ENCODE measurements around the gene CXCL9. TPM values are rescaled to one million over a fixed set of nuclear protein-coding genes. Genes with fewer than 3 reads are reported as not detected.

Gene CXCL9
- total and polyA plus RNA-seq, 11 donors, result 0.07 to 372 (median 0.45) TPM; not detected in 1

- TF ChIP-seq POLR2A (IDR thresholded peaks at IDR 0.05), result no peak
- TF ChIP-seq, protein P1, sequence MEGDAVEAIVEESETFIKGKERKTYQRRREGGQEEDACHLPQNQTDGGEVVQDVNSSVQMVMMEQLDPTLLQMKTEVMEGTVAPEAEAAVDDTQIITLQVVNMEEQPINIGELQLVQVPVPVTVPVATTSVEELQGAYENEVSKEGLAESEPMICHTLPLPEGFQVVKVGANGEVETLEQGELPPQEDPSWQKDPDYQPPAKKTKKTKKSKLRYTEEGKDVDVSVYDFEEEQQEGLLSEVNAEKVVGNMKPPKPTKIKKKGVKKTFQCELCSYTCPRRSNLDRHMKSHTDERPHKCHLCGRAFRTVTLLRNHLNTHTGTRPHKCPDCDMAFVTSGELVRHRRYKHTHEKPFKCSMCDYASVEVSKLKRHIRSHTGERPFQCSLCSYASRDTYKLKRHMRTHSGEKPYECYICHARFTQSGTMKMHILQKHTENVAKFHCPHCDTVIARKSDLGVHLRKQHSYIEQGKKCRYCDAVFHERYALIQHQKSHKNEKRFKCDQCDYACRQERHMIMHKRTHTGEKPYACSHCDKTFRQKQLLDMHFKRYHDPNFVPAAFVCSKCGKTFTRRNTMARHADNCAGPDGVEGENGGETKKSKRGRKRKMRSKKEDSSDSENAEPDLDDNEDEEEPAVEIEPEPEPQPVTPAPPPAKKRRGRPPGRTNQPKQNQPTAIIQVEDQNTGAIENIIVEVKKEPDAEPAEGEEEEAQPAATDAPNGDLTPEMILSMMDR (IDR thresholded peaks at IDR 0.05), result no peak
- Histone ChIP-seq H3K4me3 (no peak overlapping the region), H3K27ac (no peak overlapping the region), H3K27me3 (no peaks in the 10 kb centered on the region), H3K9me3 (no peaks in the 10 kb centered on the region), H3K4me1 (peaks cover 0 to 41% (median 6%) of the 10 kb centered on the region in 12 donors), H3K36me3 (no peaks in the 10 kb centered on the region)
- 81 to 91% (median 84%) methylated on average over 2 of the region's 2 CpGs for WGBS, 4 donors
- no peak for DNase-seq
- ATAC-seq, result peak in 1 of 4 donors; percentile 51
- intact Hi-C loops (cut with DNase I), result loop anchor here in 1 of 10 donors (5.0 kb wide), 1 partner anchor 41 kb away; no protein-coding TSS in a partner anchor
Measured at GRCh38 chr4:76016393-76016792, 9.1 kb upstream of the CXCL9 start.

DNA sequence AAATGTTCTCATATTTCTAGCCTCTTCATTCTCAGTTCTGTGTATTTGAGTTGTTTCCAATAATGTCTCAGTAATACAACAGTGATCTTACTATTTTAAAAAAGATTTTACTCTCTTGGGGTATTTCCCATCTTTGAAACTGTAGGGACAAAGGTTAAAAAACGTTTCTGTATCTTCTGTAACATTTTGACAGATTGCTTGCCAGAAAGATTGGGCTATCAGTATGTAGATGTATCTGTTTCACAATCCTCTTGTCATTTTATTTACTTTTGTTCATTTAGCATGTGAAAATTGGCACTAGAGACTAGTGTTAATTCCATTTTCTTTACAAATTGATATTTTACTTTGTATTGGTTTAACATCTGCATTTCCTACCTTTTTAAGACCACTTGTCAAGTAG is 6.2 kb upstream of the CXCL9 start:
- Histone ChIP-seq H3K9me3 (no peaks in the 10 kb centered on the region), H3K27ac (peak overlapping the region in 4 of 12 donors; percentile 78 to 92 (median 84)), H3K36me3 (no peaks in the 10 kb centered on the region), H3K4me1 (peaks cover 0 to 46% (median 6%) of the 10 kb centered on the region in 12 donors), H3K27me3 (no peaks in the 10 kb centered on the region), H3K4me3 (no peak overlapping the region)
- intact Hi-C loops (cut with DNase I), result loop anchor here in 1 of 10 donors (5.0 kb wide), 1 partner anchor 199 kb away; the partner anchor contains the start of gene SCARB2
- WGBS, 4 donors, result 21 to 30% (median 28%) methylated on average over 1 of the region's 1 CpG
- no peak for TF ChIP-seq POLR2A (IDR thresholded peaks at IDR 0.05)
- TF ChIP-seq, protein P1 (IDR thresholded peaks at IDR 0.05), result no peak
- DNase-seq (no peak), ATAC-seq (no peak)

DNA sequence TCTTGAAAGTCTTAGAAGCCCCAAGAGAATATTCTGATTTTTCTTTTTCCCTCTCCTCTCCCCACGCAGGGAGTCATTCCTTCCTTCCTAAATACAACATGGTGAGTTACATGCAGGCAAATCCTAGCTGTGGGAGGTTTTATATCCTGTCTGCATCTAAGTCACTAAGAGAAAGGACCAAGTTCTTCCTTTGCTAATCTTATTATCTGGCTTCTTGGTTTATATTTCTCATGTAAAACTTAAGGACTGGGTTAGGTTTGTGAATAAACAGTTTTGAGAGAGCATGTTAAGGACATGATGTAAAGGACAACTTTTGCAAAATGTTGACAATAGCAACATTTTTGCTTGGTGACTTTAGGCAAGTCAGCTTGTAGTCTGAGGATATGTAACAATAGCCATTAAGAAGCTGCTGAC is 5.1 kb upstream of the CXCL9 start:
- Histone ChIP-seq H3K4me3 (peak overlapping the region in 5 of 12 donors; percentile 1 to 41 (median 29)), H3K9me3 (no peaks in the 10 kb centered on the region), H3K4me1 (peaks cover 0 to 46% (median 6%) of the 10 kb centered on the region in 12 donors), H3K27me3 (no peaks in the 10 kb centered on the region), H3K36me3 (no peaks in the 10 kb centered on the region), H3K27ac (peak overlapping the region; percentile 65 to 92 (median 81))
- WGBS, 4 donors, result 24 to 38% (median 36%) methylated on average over 1 of the region's 1 CpG
- TF ChIP-seq, protein P1 (IDR thresholded peaks at IDR 0.05), result no peak
- TF ChIP-seq POLR2A (IDR thresholded peaks at IDR 0.05), result no peak
- ATAC-seq (peak in 1 of 4 donors; percentile 53), DNase-seq (no peak)
- intact Hi-C loops (cut with DNase I), result loop anchor here in 1 of 10 donors (5.0 kb wide), 1 partner anchor 200 kb away; the partner anchor contains the start of gene SCARB2

DNA sequence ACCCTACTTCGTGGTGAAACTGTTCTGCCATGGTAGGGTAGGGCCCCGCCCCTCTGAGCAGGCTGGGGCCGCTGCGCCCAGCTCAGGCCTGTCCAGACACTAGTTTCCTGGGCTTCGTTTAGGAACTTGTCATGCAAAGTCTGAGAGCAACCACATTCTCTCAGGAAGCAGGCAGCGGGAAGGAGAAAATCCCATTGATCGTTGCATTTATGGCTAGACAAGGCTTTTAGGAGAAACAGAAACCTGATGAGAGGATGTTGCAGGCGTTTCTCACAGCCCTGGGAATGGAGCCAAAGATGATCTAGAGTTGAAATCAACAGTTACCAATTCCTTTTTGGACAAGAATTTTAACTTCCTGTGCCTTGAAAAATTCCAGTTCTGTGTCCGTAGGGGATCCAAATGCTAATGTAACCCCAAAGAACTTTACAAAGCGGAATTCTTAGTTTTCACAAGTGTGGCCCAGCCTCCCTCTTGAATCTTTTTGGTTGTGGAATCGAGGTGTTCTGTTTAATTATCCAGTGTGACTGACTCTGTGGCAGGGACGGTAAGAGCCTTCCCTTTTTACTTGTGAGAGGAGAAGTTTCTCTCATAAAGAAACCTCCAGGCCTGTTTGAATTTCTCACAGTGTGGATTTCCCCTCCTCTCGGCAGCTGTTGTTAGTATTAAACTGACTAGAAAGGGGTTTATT is 4.5 kb upstream of the CXCL9 start:
- intact Hi-C loops (cut with DNase I), result loop anchor here in 1 of 10 donors (5.0 kb wide), 1 partner anchor 200 kb away; the partner anchor contains the start of gene SCARB2
- WGBS, 4 donors, result 33 to 50% (median 38%) methylated on average over 13 of the region's 13 CpGs
- no peak for TF ChIP-seq POLR2A (IDR thresholded peaks at IDR 0.05)
- TF ChIP-seq, protein P1 (IDR thresholded peaks at IDR 0.05), result no peak
- peaks cover 0 to 46% (median 6%) of the 10 kb centered on the region in 12 donors for H3K4me1 ChIP-seq
- no peaks in the 10 kb centered on the region for H3K9me3 ChIP-seq
- peak in 3 of 5 donors; percentile 36 to 72 (median 55) for DNase-seq
- peak; percentile 20 to 80 (median 74) for ATAC-seq
- H3K27ac ChIP-seq, result peak overlapping the region; percentile 65 to 92 (median 81)
- H3K4me3 ChIP-seq, result peak overlapping the region in 9 of 12 donors; percentile 1 to 41 (median 16)
- H3K27me3 ChIP-seq, result no peaks in the 10 kb centered on the region
- H3K36me3 ChIP-seq, result no peaks in the 10 kb centered on the region

All from heart left ventricle (tissue), 16 donors.